Measurements from ENCODE around the gene FAXC. TPM values are rescaled to one million over a fixed set of nuclear protein-coding genes. Genes with fewer than 3 reads are reported as not detected.

Gene FAXC
- total and polyA plus RNA-seq, 2 of the 8 experiments (the other 6 are each of a cell fraction or from before 2014, with no cell fraction given) = 23.2 to 29.8 TPM

DNA sequence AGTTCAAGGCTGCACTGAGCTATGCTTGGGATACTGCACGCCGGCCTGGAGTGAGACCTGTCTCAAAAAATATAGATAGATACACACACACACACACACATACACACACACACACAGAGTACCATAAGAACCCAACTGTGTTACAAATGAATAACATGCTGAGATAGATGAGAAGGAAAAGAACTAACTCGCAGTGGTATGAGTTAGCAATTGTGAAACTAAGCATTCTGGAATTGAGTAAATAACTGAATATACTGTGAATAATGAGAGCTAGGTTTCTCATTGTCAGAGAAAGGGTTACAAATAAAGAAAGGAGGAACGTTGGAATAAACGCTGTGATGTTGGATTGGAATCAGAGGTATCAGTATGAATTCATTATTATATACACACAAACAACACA lies 14.6 kb upstream of the FAXC start:
- Histone ChIP-seq H3K56ac (replicated peaks; ENCODE audit: insufficient read length, low read depth, low read length) (no peak overlapping the region), H3K9ac (replicated peaks in 1 of 4; ENCODE audit: extremely low read depth in 1 of 4, low read depth in 3 of 4, low read length in 3 of 4) (no peak overlapping the region), H3K27ac (ENCODE audit: low read depth, low read length) (no peak overlapping the region), H4K5ac (ENCODE audit: insufficient read length, low read depth, low read length) (no peak overlapping the region), H2AFZ (ENCODE audit: low read length) (no peak overlapping the region), H2BK12ac (ENCODE audit: low read depth, low read length) (no peak overlapping the region), H3K9me3 (ENCODE audit: insufficient read depth in 2 of 2, low read depth in 1 of 2, low read length in 1 of 2) (no peaks in the 10 kb centered on the region), H2AK5ac (ENCODE audit: low read depth, low read length) (no peak overlapping the region), H3K27me3 (replicated peaks in 1 of 4; ENCODE audit: control insufficient read depth in 3 of 4, extremely low read depth in 1 of 4, insufficient read depth in 3 of 4, low read length in 3 of 4) (no peaks in the 10 kb centered on the region; a peak in 1 of 7 replicates), H3K4me2 (ENCODE audit: insufficient read depth in 1 of 2, low read depth in 2 of 2, low read length in 2 of 2) (no peak overlapping the region), H3K23ac (ENCODE audit: insufficient read length) (no peak overlapping the region), H3K4me3 (ENCODE audit: extremely low read depth in 1 of 4, insufficient read depth in 2 of 4, low read depth in 3 of 4, low read length in 4 of 4) (no peak overlapping the region), H3K18ac (ENCODE audit: extremely low read depth, low read length) (no peak overlapping the region), H4K20me1 (replicated peaks in 1 of 2; ENCODE audit: control insufficient read depth in 1 of 2, insufficient read depth in 2 of 2, low read length in 2 of 2) (no peaks in the 10 kb centered on the region), H2BK15ac (ENCODE audit: low read length) (no peak overlapping the region), H3K23me2 (ENCODE audit: low read depth, low read length) (no peaks in the 10 kb centered on the region), H3K4me1 (replicated peaks in 1 of 4; ENCODE audit: control insufficient read depth in 3 of 4, insufficient read depth in 4 of 4, low read length in 3 of 4) (no peaks in the 10 kb centered on the region), H4K8ac (ENCODE audit: extremely low read depth, insufficient read depth, low read length) (no peak overlapping the region), H3K4ac (replicated peaks; ENCODE audit: insufficient read length, low read depth, low read length) (no peak overlapping the region), H2BK120ac (replicated peaks; ENCODE audit: low read depth, low read length) (no peak overlapping the region), H4K91ac (replicated peaks; ENCODE audit: insufficient read length, low read length) (no peak overlapping the region), H2BK5ac (ENCODE audit: low read depth, low read length) (no peak overlapping the region), H3K79me2 (ENCODE audit: control insufficient read depth in 1 of 2, insufficient read depth in 2 of 2, low read length in 2 of 2) (no peaks in the 10 kb centered on the region), H3K14ac (ENCODE audit: insufficient read length) (no peak overlapping the region), H3K36me3 (ENCODE audit: control insufficient read depth in 2 of 4, insufficient read depth in 4 of 4, low read length in 3 of 4) (no peaks in the 10 kb centered on the region), H2BK20ac (ENCODE audit: low read length) (no peak overlapping the region), H3K79me1 (ENCODE audit: low read depth, low read length) (no peaks in the 10 kb centered on the region)
- no peak for FAIRE-seq
- 95% methylated on average over 5 of the region's 5 CpGs; no CpG with 5 or more reads in 1 of the 2 experiments for WGBS, 2 experiments (ENCODE audit: extremely low coverage in 1 of 2, insufficient coverage in 1 of 2, insufficient read length in 1 of 2, insufficient replicate concordance in 2 of 2, low coverage in 1 of 2, low lambda C conversion rate in 2 of 2, missing lambda C conversion rate in 1 of 2)
- TF ChIP-seq HDAC6 (IDR thresholded peaks at IDR 0.05; ENCODE audit: low read depth, low read length) = no peak
- TF ChIP-seq SP1 (IDR thresholded peaks at IDR 0.05; ENCODE audit: low read depth, low read length) = no peak
- no peak for TF ChIP-seq SP4 (IDR thresholded peaks at IDR 0.05; ENCODE audit: low read length)
- TF ChIP-seq SRF (IDR thresholded peaks at IDR 0.05; ENCODE audit: low read depth, low read length) = no peak
- no peak for TF ChIP-seq CHD2 (IDR thresholded peaks at IDR 0.05; ENCODE audit: low read length)
- TF ChIP-seq TCF12 (IDR thresholded peaks at IDR 0.05; ENCODE audit: low read depth, low read length) = no peak
- TF ChIP-seq SAP30 (IDR thresholded peaks at IDR 0.05; ENCODE audit: insufficient read depth, insufficient replicate concordance, low read length) = no peak
- no peak for TF ChIP-seq TBP (IDR thresholded peaks at IDR 0.05; ENCODE audit: low read depth, low read length)
- TF ChIP-seq NRF1 (IDR thresholded peaks at IDR 0.05; ENCODE audit: low read depth, low read length) = no peak
- no peak for TF ChIP-seq RNF2 (IDR thresholded peaks at IDR 0.05; ENCODE audit: borderline replicate concordance, low read depth, low read length, missing control alignments, poor library complexity, severe bottlenecking)
- POLR2A ChIA-PET (ENCODE audit: partially characterized antibody) = interaction anchor here (0.6 to 0.9 kb wide), 2 partner anchors 10 to 12 kb away, joined by 3 read pairs; no protein-coding TSS in a partner anchor
- CTCF ChIA-PET (ENCODE audit: partially characterized antibody) = interaction anchor here (0.9 to 1.7 kb wide), 5 partner anchors 10 to 34 kb away, joined by 3 to 9 read pairs (median 4); no protein-coding TSS in a partner anchor
- DNase-seq (ENCODE audit: low read depth in 1 of 2, low spot score in 2 of 2) = no peak
